SK-N-SH (cell line): ENCODE measurements around the gene AUTS2. TPM values are rescaled to one million over a fixed set of nuclear protein-coding genes. Genes with fewer than 3 reads are reported as not detected.

Experiments used
- CTCF ChIA-PET: fragments of 300-600, 350-600 bp; formaldehyde crosslinking; extraction: SDS; loops from one replicate; lab custom pipeline; 2021; lab: Yijun Ruan, JAX
- POLR2A ChIA-PET: fragments of 350-600 bp; sonication (Branson Sonifier 250); formaldehyde crosslinking; extraction: SDS; loops from one replicate; lab custom pipeline; 2020; ENCODE audit warnings: antibody characterized with exemption, inconsistent platforms; lab: Yijun Ruan, JAX
- DNase-seq: peaks from one replicate; pipeline ENCODE4 v3.0.0; 2012
- H2AFZ ChIP-seq: fragments of 200-600 bp; sonication (generic); 2 replicates; pipeline ENCODE4 v1.8.1; 2016; ENCODE audit warnings: antibody characterized with exemption, mild to moderate bottlenecking, low read depth
- H3F3A ChIP-seq: fragments of 200-600 bp; sonication (generic); replicated peaks from 2 replicates; pipeline ENCODE3; 2016; ENCODE audit warnings: antibody characterized with exemption, mild to moderate bottlenecking; ENCODE audit not compliant: insufficient read depth
- H3K27ac ChIP-seq, 2 experiments: fragments of 200-500 bp in 1 of 2; fragments of 200-600 bp in 1 of 2; sonication (Bioruptor generic) in 1 of 2; sonication (generic), shearing (Covaris generic) in 1 of 2; 2 replicates each; pipeline versions ENCODE4 v1.5.1 to v1.6.1; 2014 to 2016; ENCODE audit warnings: low read depth in 2 of 2, inconsistent platforms in 1 of 2, low read length in 1 of 2, mild to moderate bottlenecking in 1 of 2, mixed read lengths in 1 of 2
- H3K27me3 ChIP-seq: fragments of 200-600 bp; sonication (generic), shearing (Covaris generic); 2 replicates; pipeline ENCODE4 v1.6.1; 2016; ENCODE audit warnings: mixed run types; ENCODE audit not compliant: insufficient read depth
- H3K36me3 ChIP-seq, 2 experiments: fragments of 200-500 bp in 1 of 2; fragments of 200-600 bp in 1 of 2; sonication (Bioruptor generic) in 1 of 2; sonication (generic) in 1 of 2; replicated peaks in 1 of 2; 2 replicates each; pipeline versions ENCODE3 to v1.5.1; 2014 to 2016; ENCODE audit warnings: low read length in 1 of 2, mild to moderate bottlenecking in 1 of 2; ENCODE audit not compliant: insufficient read depth in 2 of 2, control insufficient read depth in 1 of 2
- H3K4me1 ChIP-seq, 2 experiments: fragments of 200-500 bp in 1 of 2; fragments of 200-600 bp in 1 of 2; sonication (Bioruptor generic) in 1 of 2; sonication (generic), shearing (Covaris generic) in 1 of 2; 2 replicates each; pipeline versions ENCODE4 v1.5.1 to v1.6.1; 2014 to 2016; ENCODE audit warnings: low read depth in 1 of 2, low read length in 1 of 2, mixed run types in 1 of 2; ENCODE audit not compliant: insufficient read depth in 2 of 2, control insufficient read depth in 1 of 2
- H3K4me2 ChIP-seq: fragments of 200-600 bp; sonication (generic), shearing (Covaris generic); 2 replicates; pipeline ENCODE4 v1.6.1; 2017; ENCODE audit warnings: mixed run types
- H3K4me3 ChIP-seq, 2 experiments: fragments of 200-500 bp in 1 of 2; fragments of 200-600 bp in 1 of 2; sonication (Bioruptor generic) in 1 of 2; sonication (generic), shearing (Covaris generic) in 1 of 2; 2 replicates each; pipeline versions ENCODE4 v1.5.1 to v1.8.1; 2014 to 2016; ENCODE audit warnings: low read depth in 2 of 2, inconsistent platforms in 1 of 2, low read length in 1 of 2, mild to moderate bottlenecking in 1 of 2, mixed read lengths in 1 of 2, moderate library complexity in 1 of 2
- H3K79me2 ChIP-seq: fragments of 200-600 bp; sonication (generic); 2 replicates; pipeline ENCODE4 v1.8.1; 2017; ENCODE audit warnings: mild to moderate bottlenecking; ENCODE audit not compliant: insufficient read depth
- H3K9ac ChIP-seq: fragments of 200-600 bp; sonication (generic); 2 replicates; pipeline ENCODE4 v1.6.1; 2017; ENCODE audit warnings: mixed run types
- H3K9me2 ChIP-seq: fragments of 200-600 bp; sonication (generic); 2 replicates; pipeline ENCODE4 v1.6.1; 2017; ENCODE audit warnings: mixed run types
- H3K9me3 ChIP-seq: fragments of 200-600 bp; sonication (generic); 2 replicates; pipeline ENCODE4 v1.6.1; 2017; ENCODE audit warnings: mixed run types, mild to moderate bottlenecking, moderate library complexity
- H4K20me1 ChIP-seq: fragments of 200-600 bp; sonication (generic); 2 replicates; pipeline ENCODE4 v1.6.1; 2017; ENCODE audit warnings: mild to moderate bottlenecking, mixed run types; ENCODE audit not compliant: insufficient read depth
- CHD2 ChIP-seq: fragments of 150-350 bp; IDR thresholded peaks from 2 replicates; pipeline ENCODE4 v1.6.1; 2018; ENCODE audit warnings: low read length; ENCODE audit not compliant: partially characterized antibody
- CTCF ChIP-seq: fragments of 200-600 bp; sonication (generic); IDR thresholded peaks from 2 replicates; pipeline ENCODE4 v1.6.1; 2017; ENCODE audit warnings: antibody characterized with exemption, mild to moderate bottlenecking, moderate library complexity
- EP300 ChIP-seq, 2 experiments: IDR thresholded peaks; 2 replicates each; pipeline versions ENCODE4 v1.4.0 to v1.6.1; 2012; ENCODE audit warnings: borderline replicate concordance in 1 of 2, low read depth in 1 of 2, low read length in 1 of 2
- GABPA ChIP-seq: IDR thresholded peaks from 2 replicates; pipeline ENCODE4 v1.4.0; 2012; ENCODE audit warnings: low read depth, mild to moderate bottlenecking
- JUND ChIP-seq: IDR thresholded peaks from 2 replicates; pipeline ENCODE4 v1.4.0; 2012
- MEF2A ChIP-seq: IDR thresholded peaks from 2 replicates; pipeline ENCODE4 v1.4.0; 2012; ENCODE audit warnings: low read depth, borderline replicate concordance
- MXI1 ChIP-seq: IDR thresholded peaks from 2 replicates; pipeline ENCODE4 v1.6.1; 2012; ENCODE audit warnings: mild to moderate bottlenecking, low read depth, low read length, improper control_type of control experiment
- NFIC ChIP-seq: IDR thresholded peaks from 2 replicates; pipeline ENCODE4 v1.4.0; 2012; ENCODE audit warnings: borderline replicate concordance
- NRF1 ChIP-seq: IDR thresholded peaks from 2 replicates; pipeline ENCODE4 v1.6.1; 2012; ENCODE audit warnings: low read depth, mild to moderate bottlenecking, low read length
- PBX3 ChIP-seq: IDR thresholded peaks from 2 replicates; pipeline ENCODE4; 2012
- POLR2AphosphoS5 ChIP-seq: IDR thresholded peaks from 2 replicates; pipeline ENCODE4 v1.6.1; 2012; ENCODE audit warnings: low read depth, low read length
- RAD21 ChIP-seq: IDR thresholded peaks from 2 replicates; pipeline ENCODE4 v1.6.1; 2012; ENCODE audit warnings: mild to moderate bottlenecking, low read length
- REST ChIP-seq: IDR thresholded peaks from 2 replicates; pipeline ENCODE4 v1.6.1; 2012; ENCODE audit warnings: mild to moderate bottlenecking, low read depth, low read length, moderate library complexity
- RFX5 ChIP-seq: IDR thresholded peaks from 2 replicates; pipeline ENCODE4 v1.6.1; 2012; ENCODE audit warnings: mild to moderate bottlenecking, improper control_type of control experiment, low read length
- SMC3 ChIP-seq: IDR thresholded peaks from 2 replicates; pipeline ENCODE4 v1.6.1; 2012; ENCODE audit warnings: low read depth, low read length, improper control_type of control experiment
- TCF12 ChIP-seq: IDR thresholded peaks from 2 replicates; pipeline ENCODE4 v1.4.0; 2012
- TEAD4 ChIP-seq: IDR thresholded peaks from 2 replicates; pipeline ENCODE4 v1.4.0; 2012; ENCODE audit warnings: mild to moderate bottlenecking, borderline replicate concordance; ENCODE audit not compliant: insufficient read depth
- YY1 ChIP-seq: IDR thresholded peaks from 2 replicates; pipeline ENCODE4 v1.4.0; 2012; ENCODE audit warnings: low read depth, mild to moderate bottlenecking
- ZBTB33 ChIP-seq: IDR thresholded peaks from 2 replicates; pipeline ENCODE4 v1.4.0; 2012; ENCODE audit warnings: low read depth, borderline replicate concordance
- WGBS: methylation state at CpG from one replicate; pipeline ENCODE4 v1.1.6; 2017; ENCODE audit warnings: low lambda C conversion rate; 5-methylcytosine and 5-hydroxymethylcytosine counted together
- polyA plus RNA-seq, 3 experiments: library from polyadenylated mRNA; depleted of rRNA; stranded (reverse); fragments of >200 nt; gene quantifications; 2 replicates each; pipeline ENCODE4 v1.2.3, GENCODE V29; 2012

The AUTS2 gene
- polyA plus RNA-seq, 1 of the 3 experiments (the other 2 are of a cell fraction), result 15.6 TPM

GRCh38 chr7:70770154-70770553, 1171.9 kb downstream of the AUTS2 start (continued):
- TF ChIP-seq TEAD4 (no peak), RFX5 (no peak), REST (no peak), YY1 (no peak), GABPA (no peak), POLR2AphosphoS5 (no peak), NRF1 (no peak)

GRCh38 chr7:70771451-70771850, 1173.2 kb downstream of the AUTS2 start:
- no peak for TF ChIP-seq CHD2
- 0 out of 2 replicates have a peak, but pooled peaks cover 4% of the 10 kb centered on the region for H3K79me2 ChIP-seq
- no peak overlapping the region for H3K4me2 ChIP-seq
- H3K27ac ChIP-seq, result no peak overlapping the region
- peaks cover 89 to 95% of the 10 kb centered on the region in 2 experiments for H3K36me3 ChIP-seq
- H4K20me1 ChIP-seq, result no peaks in the 10 kb centered on the region
- H3K4me3 ChIP-seq, result no peak overlapping the region
- H3F3A ChIP-seq, result peaks cover 5% of the 10 kb centered on the region
- ChIA-PET CTCF (no interaction called here), POLR2A (no interaction called here)
- no peak overlapping the region for H2AFZ ChIP-seq
- peaks cover 0 to 17% of the 10 kb centered on the region in 2 experiments; a peak in 2 of 4 replicates for H3K4me1 ChIP-seq
- no peaks in the 10 kb centered on the region for H3K27me3 ChIP-seq
- no peaks in the 10 kb centered on the region for H3K9me3 ChIP-seq
- 93% methylated on average over 10 of the region's 10 CpGs for WGBS
- no peak for DNase-seq
- no peaks in the 10 kb centered on the region for H3K9me2 ChIP-seq
- no peak overlapping the region for H3K9ac ChIP-seq

- 0 out of 2 replicates have a peak, but pooled peaks cover 4% of the 10 kb centered on the region for H3K79me2 ChIP-seq
- no peaks in the 10 kb centered on the region for H3K27me3 ChIP-seq
- POLR2A ChIA-PET, result no interaction called here
- no peak for DNase-seq
- no peaks in the 10 kb centered on the region for H3K9me2 ChIP-seq
- CTCF ChIA-PET, result interaction anchor here (1.8 kb wide), 1 partner anchor 74 kb away, joined by 5 read pairs; no protein-coding TSS in a partner anchor
- H3K4me3 ChIP-seq, result no peak overlapping the region
- H3F3A ChIP-seq, result peaks cover 5% of the 10 kb centered on the region
- no peak overlapping the region for H2AFZ ChIP-seq
- peaks cover 87 to 91% of the 10 kb centered on the region in 2 experiments for H3K36me3 ChIP-seq
- no peaks in the 10 kb centered on the region for H3K9me3 ChIP-seq
- WGBS, result 85% methylated on average over 4 of the region's 4 CpGs
- no peak overlapping the region for H3K9ac ChIP-seq
- H3K4me2 ChIP-seq, result no peak overlapping the region
- no peaks in the 10 kb centered on the region for H4K20me1 ChIP-seq
- peaks cover 0 to 17% of the 10 kb centered on the region in 2 experiments; a peak in 2 of 4 replicates for H3K4me1 ChIP-seq
- H3K27ac ChIP-seq, result no peak overlapping the region
- TF ChIP-seq ZBTB33 (no peak), EP300 (IDR thresholded peaks at IDR 0.05; ENCODE audit: borderline replicate concordance in 1 of 2, low read depth in 1 of 2, low read length in 1 of 2) (no peak), JUND (no peak), SMC3 (no peak), POLR2AphosphoS5 (no peak), RFX5 (no peak), MEF2A (no peak), RAD21 (no peak), NFIC (no peak), PBX3 (no peak), YY1 (no peak), MXI1 (no peak), CHD2 (no peak), TCF12 (no peak), CTCF (no peak)
Measured at GRCh38 chr7:70772891-70773290, 1174.6 kb downstream of the AUTS2 start.
